Mucosa of rectum (tissue), 2 donors: ENCODE measurements around the gene SUMF2.

Experiments used
- H3K27ac ChIP-seq, 2 donors: one replicate each; pipeline ENCODE4 v1.7.0; 2013; ENCODE audit warnings: inconsistent platforms in 2 of 2, low read depth in 2 of 2, low read length in 2 of 2
- H3K27me3 ChIP-seq, 2 donors: one replicate each; pipeline ENCODE4 v1.7.0; 2013; ENCODE audit warnings: low read length in 2 of 2; ENCODE audit not compliant: control insufficient read depth in 2 of 2, insufficient read depth in 2 of 2
- H3K36me3 ChIP-seq, 2 donors: one replicate each; pipeline ENCODE4 v1.7.0; 2013; ENCODE audit warnings: low read length in 2 of 2; ENCODE audit not compliant: control insufficient read depth in 2 of 2, insufficient read depth in 2 of 2
- H3K4me1 ChIP-seq, 2 donors: one replicate each; pipeline ENCODE4 v1.7.0; 2013; ENCODE audit warnings: low read length in 2 of 2, mild to moderate bottlenecking in 1 of 2; ENCODE audit not compliant: control insufficient read depth in 2 of 2, insufficient read depth in 2 of 2
- H3K4me3 ChIP-seq, 2 donors: one replicate each; pipeline ENCODE4 v1.7.0; 2013; ENCODE audit warnings: low read length in 2 of 2
- H3K9ac ChIP-seq, 2 donors: one replicate each; pipeline ENCODE4 v1.7.0; 2013; ENCODE audit warnings: low read length in 2 of 2, low read depth in 1 of 2, mild to moderate bottlenecking in 1 of 2
- H3K9me3 ChIP-seq, 2 donors: one replicate each; pipeline ENCODE4 v1.7.0; 2013; ENCODE audit warnings: low read length in 2 of 2; ENCODE audit not compliant: control insufficient read depth in 2 of 2
- donor health status: healthy.
- donor health status: Normal muscosa, but diverticular disease.

SUMF2 gene

GRCh38 chr7:56127241-56127975, 63.3 kb downstream of the SUMF2 start:
- no peaks in the 10 kb centered on the region for H3K4me1 ChIP-seq
- no peak overlapping the region for H3K9ac ChIP-seq

More at GRCh38 chr7:56127241-56127975, 63.3 kb downstream of the SUMF2 start:
- Histone ChIP-seq H3K27ac (no peak overlapping the region), H3K4me3 (no peak overlapping the region), H3K36me3 (no peaks in the 10 kb centered on the region), H3K9me3 (no peaks in the 10 kb centered on the region), H3K27me3 (no peaks in the 10 kb centered on the region)
